GM21423 (cell line): ENCODE measurements around the gene DLGAP1.
A peak's percentile ranks its signal among the peaks of the same experiment; 100 is the strongest.
"Not testable (repeated sequence)": the region's sequence is repeated elsewhere in the genome, so short reads cannot be mapped to it uniquely, and the experiment has no call there.

Experiments
- ATAC-seq: cut with Tn5 transposase; IDR thresholded peaks from one replicate; pipeline ENCODE4 v1.9.1; 2021; ENCODE audit warnings: mild to moderate bottlenecking, moderate library complexity; ENCODE audit not compliant: unreplicated experiment

Gene DLGAP1

GRCh38 chr18:3619746-3620145, 835.4 kb downstream of the DLGAP1 start:
- ATAC-seq: no peak

GRCh38 chr18:3619222-3619621, 835.9 kb downstream of the DLGAP1 start:
- no peak for ATAC-seq

- ATAC-seq: no peak
Measured at GRCh38 chr18:3616744-3617143, 838.4 kb downstream of the DLGAP1 start.

- ATAC-seq: no peak
Measured at GRCh38 chr18:3616142-3616541, 839.0 kb downstream of the DLGAP1 start.

GRCh38 chr18:3615374-3615985, 839.6 kb downstream of the DLGAP1 start:
- no peak for ATAC-seq

GRCh38 chr18:3612315-3612714, 842.8 kb downstream of the DLGAP1 start:
- ATAC-seq: no peak

GRCh38 chr18:3611313-3612090, 843.6 kb downstream of the DLGAP1 start:
- ATAC-seq: no peak

GRCh38 chr18:3610813-3611212, 844.3 kb downstream of the DLGAP1 start:
- ATAC-seq: no peak

GRCh38 chr18:3610188-3610708, 844.9 kb downstream of the DLGAP1 start:
- no peak for ATAC-seq

GRCh38 chr18:3608488-3608887, 846.6 kb downstream of the DLGAP1 start:
- no peak for ATAC-seq

GRCh38 chr18:3608099-3608453, 847.0 kb downstream of the DLGAP1 start:
- ATAC-seq: not testable (repeated sequence)

- no peak for ATAC-seq
Measured at GRCh38 chr18:3607309-3608098, 847.6 kb downstream of the DLGAP1 start.

- not testable (repeated sequence) for ATAC-seq
Measured at GRCh38 chr18:3606863-3607262, 848.2 kb downstream of the DLGAP1 start.

- no peak for ATAC-seq
Measured at GRCh38 chr18:3605954-3606443, 849.1 kb downstream of the DLGAP1 start.

- ATAC-seq: no peak
Measured at GRCh38 chr18:3605486-3605952, 849.6 kb downstream of the DLGAP1 start.

GRCh38 chr18:3604498-3605408, 850.4 kb downstream of the DLGAP1 start:
- ATAC-seq: peak; percentile 82

- ATAC-seq: no peak
Measured at GRCh38 chr18:3604235-3604497, 850.9 kb downstream of the DLGAP1 start.

GRCh38 chr18:3603421-3604234, 851.5 kb downstream of the DLGAP1 start:
- ATAC-seq: no peak

- ATAC-seq: not testable (repeated sequence)
Measured at GRCh38 chr18:3601106-3601755, 853.9 kb downstream of the DLGAP1 start.
